HEK293 (cell line): ENCODE measurements around the gene KLF7.
A peak's percentile ranks its signal among the peaks of the same experiment; 100 is the strongest.

ENCODE experiments used
- CTCF ChIA-PET: fragments of 350-600 bp; formaldehyde crosslinking; extraction: SDS; loops from one replicate; lab custom pipeline; 2021; ENCODE audit warnings: antibody characterized with exemption; lab: Yijun Ruan, JAX
- POLR2A ChIA-PET: fragments of 300-600 bp; formaldehyde crosslinking; extraction: SDS; loops from one replicate; lab custom pipeline; 2020; ENCODE audit warnings: antibody characterized with exemption, inconsistent platforms; lab: Yijun Ruan, JAX
- H3K27ac ChIP-seq: fragments of 200-500 bp; sonication (Bioruptor generic); 2 replicates; pipeline ENCODE4 v1.5.1; 2014; ENCODE audit warnings: low read depth, low read length, control low read depth, inconsistent platforms; ENCODE audit errors: extremely low read depth
- H3K36me3 ChIP-seq, 2 experiments: fragments of 200-500 bp in 1 of 2; sonication (Bioruptor generic) in 1 of 2; 1 replicate in 1 of 2; 2 replicates in 1 of 2; pipeline ENCODE4 v1.5.1; 2014 to 2017; ENCODE audit warnings: inconsistent platforms in 2 of 2, low read length in 2 of 2; ENCODE audit not compliant: control insufficient read depth in 2 of 2, insufficient read depth in 1 of 2
- H3K4me1 ChIP-seq: fragments of 200-500 bp; sonication (Bioruptor generic); 2 replicates; pipeline ENCODE4 v1.5.1; 2014; ENCODE audit warnings: mild to moderate bottlenecking, low read length, inconsistent platforms; ENCODE audit not compliant: control insufficient read depth, insufficient read depth
- H3K4me3 ChIP-seq: 2 replicates; pipeline ENCODE4 v1.5.1; 2011; ENCODE audit warnings: low read depth, mild to moderate bottlenecking, control low read depth, low read length, moderate library complexity
- H3K9me3 ChIP-seq: fragments of 200-500 bp; sonication (Bioruptor generic); 2 replicates; pipeline ENCODE4 v1.5.1; 2014; ENCODE audit warnings: low read depth, low read length, inconsistent platforms; ENCODE audit not compliant: control insufficient read depth, insufficient read depth
- HOXD13 ChIP-seq: sonication (generic); formaldehyde crosslinking; IDR thresholded peaks from 2 replicates; pipeline ENCODE4 v1.8.0; 2022; ENCODE audit warnings: missing genetic modification reagents, borderline replicate concordance
- PRDM10 ChIP-seq: fragments of 450-650 bp; formaldehyde crosslinking; IDR thresholded peaks from 2 replicates; pipeline ENCODE4 v1.5.1; 2016; ENCODE audit warnings: missing biosample characterization, missing genetic modification characterization
- RBAK ChIP-seq: fragments of 450-650 bp; formaldehyde crosslinking; IDR thresholded peaks from 2 replicates; pipeline ENCODE4 v1.5.1; 2016; ENCODE audit warnings: missing biosample characterization, missing genetic modification characterization
- ZBTB44 ChIP-seq: fragments of 450-650 bp; IDR thresholded peaks from 2 replicates; pipeline ENCODE4 v1.5.1; 2018; ENCODE audit warnings: missing biosample characterization, mild to moderate bottlenecking, missing genetic modification characterization
- ZBTB48 ChIP-seq: fragments of 450-650 bp; formaldehyde crosslinking; IDR thresholded peaks from 2 replicates; pipeline ENCODE4 v1.5.1; 2016; ENCODE audit warnings: missing biosample characterization, missing genetic modification characterization
- ZBTB8A ChIP-seq: fragments of 450-650 bp; formaldehyde crosslinking; IDR thresholded peaks from 2 replicates; pipeline ENCODE4 v1.5.1; 2016; ENCODE audit warnings: missing biosample characterization, missing genetic modification characterization
- ZNF133 ChIP-seq: fragments of 450-650 bp; formaldehyde crosslinking; IDR thresholded peaks from 2 replicates; pipeline ENCODE4 v1.5.1; 2016; ENCODE audit warnings: missing biosample characterization, missing genetic modification characterization
- ZNF138 ChIP-seq: fragments of 450-650 bp; formaldehyde crosslinking; IDR thresholded peaks from 2 replicates; pipeline ENCODE4 v1.5.1; 2016; ENCODE audit warnings: missing biosample characterization, missing genetic modification characterization, borderline replicate concordance
- ZNF16 ChIP-seq: fragments of 450-650 bp; formaldehyde crosslinking; IDR thresholded peaks from 2 replicates; pipeline ENCODE4 v1.5.1; 2016; ENCODE audit warnings: low read depth, missing biosample characterization, missing genetic modification characterization
- ZNF19 ChIP-seq: fragments of 450-650 bp; formaldehyde crosslinking; IDR thresholded peaks from 2 replicates; pipeline ENCODE4; 2016; ENCODE audit warnings: missing biosample characterization, missing genetic modification characterization, low read depth
- ZNF266 ChIP-seq: fragments of 450-650 bp; formaldehyde crosslinking; IDR thresholded peaks from 2 replicates; pipeline ENCODE4 v1.5.1; 2016; ENCODE audit warnings: missing biosample characterization, missing genetic modification characterization, low read depth
- ZNF335 ChIP-seq: fragments of 450-650 bp; formaldehyde crosslinking; conservative IDR thresholded peaks from 2 replicates; pipeline ENCODE4 v1.5.1; 2016; ENCODE audit warnings: missing biosample characterization, missing genetic modification characterization
- ZNF529 ChIP-seq: fragments of 450-650 bp; formaldehyde crosslinking; IDR thresholded peaks from 2 replicates; pipeline ENCODE4 v1.5.1; 2017; ENCODE audit warnings: missing genetic modification characterization, missing biosample characterization; ENCODE audit not compliant: insufficient replicate concordance
- ZNF549 ChIP-seq: fragments of 450-650 bp; IDR thresholded peaks from 2 replicates; pipeline ENCODE4 v1.5.1; 2018; ENCODE audit warnings: missing biosample characterization, missing genetic modification characterization, mild to moderate bottlenecking, inconsistent platforms, moderate library complexity
- ZNF580 ChIP-seq: fragments of 450-650 bp; formaldehyde crosslinking; IDR thresholded peaks from 2 replicates; pipeline ENCODE4 v1.5.1; 2016; ENCODE audit warnings: missing biosample characterization, missing genetic modification characterization
- ZNF654 ChIP-seq: fragments of 450-650 bp; formaldehyde crosslinking; IDR thresholded peaks from 2 replicates; pipeline ENCODE4 v1.5.1; 2016; ENCODE audit warnings: low read depth, missing biosample characterization, missing genetic modification characterization
- ZNF76 ChIP-seq: fragments of 450-650 bp; formaldehyde crosslinking; IDR thresholded peaks from 2 replicates; pipeline ENCODE4; 2016; ENCODE audit warnings: low read depth, missing biosample characterization, missing genetic modification characterization, borderline replicate concordance
- ZNF776 ChIP-seq: fragments of 450-650 bp; formaldehyde crosslinking; IDR thresholded peaks from 2 replicates; pipeline ENCODE4 v1.5.0; 2017; ENCODE audit warnings: missing biosample characterization, missing genetic modification characterization, borderline replicate concordance
- ZNF843 ChIP-seq: fragments of 450-650 bp; formaldehyde crosslinking; IDR thresholded peaks from 2 replicates; pipeline ENCODE4 v1.5.1; 2016; ENCODE audit warnings: missing biosample characterization, missing genetic modification characterization
- ZXDB ChIP-seq: fragments of 450-650 bp; formaldehyde crosslinking; IDR thresholded peaks from 2 replicates; pipeline ENCODE4 v1.5.1; 2016; ENCODE audit warnings: missing biosample characterization, missing genetic modification characterization
- TF ChIP-seq, protein P1 (sequence below): fragments of 450-650 bp; formaldehyde crosslinking; IDR thresholded peaks from 2 replicates; pipeline ENCODE4 v1.5.1; 2017; ENCODE audit warnings: missing biosample characterization, missing genetic modification characterization
- TF ChIP-seq, protein P2 (sequence below): fragments of 450-650 bp; formaldehyde crosslinking; IDR thresholded peaks from 2 replicates; pipeline ENCODE4 v1.5.1; 2017; ENCODE audit warnings: missing biosample characterization, missing genetic modification characterization
- TF ChIP-seq, protein P3 (sequence below): fragments of 450-650 bp; formaldehyde crosslinking; IDR thresholded peaks from 2 replicates; pipeline ENCODE4 v1.5.1; 2016; ENCODE audit warnings: missing biosample characterization, missing genetic modification characterization

KLF7 gene

DNA sequence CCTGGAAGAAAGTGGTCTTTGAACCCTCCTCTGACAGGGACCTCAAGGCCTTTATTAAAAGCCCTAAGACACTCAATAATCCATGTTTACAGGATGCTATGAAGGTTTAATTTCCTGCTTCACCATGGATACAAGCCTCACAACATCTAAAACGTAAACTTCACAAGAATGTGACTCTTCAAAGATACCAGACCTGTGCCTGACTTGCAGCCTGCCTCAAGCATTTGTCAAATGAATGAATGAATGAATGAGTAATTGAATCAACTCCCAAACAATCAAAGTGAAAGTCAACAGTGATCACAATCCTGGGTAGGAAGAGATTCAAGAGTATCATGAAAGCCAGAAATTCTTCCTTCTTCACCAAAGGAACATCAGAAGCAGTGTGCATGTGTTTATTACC is 30.4 kb downstream of the KLF7 start (continued):
- no peak for TF ChIP-seq ZNF76 (tag by site-specific recombination)
- TF ChIP-seq ZNF529 (tag by site-specific recombination): no peak
- no peak for TF ChIP-seq ZNF549 (tag by site-specific recombination)
- no peak for TF ChIP-seq ZNF133 (tag by site-specific recombination)

DNA sequence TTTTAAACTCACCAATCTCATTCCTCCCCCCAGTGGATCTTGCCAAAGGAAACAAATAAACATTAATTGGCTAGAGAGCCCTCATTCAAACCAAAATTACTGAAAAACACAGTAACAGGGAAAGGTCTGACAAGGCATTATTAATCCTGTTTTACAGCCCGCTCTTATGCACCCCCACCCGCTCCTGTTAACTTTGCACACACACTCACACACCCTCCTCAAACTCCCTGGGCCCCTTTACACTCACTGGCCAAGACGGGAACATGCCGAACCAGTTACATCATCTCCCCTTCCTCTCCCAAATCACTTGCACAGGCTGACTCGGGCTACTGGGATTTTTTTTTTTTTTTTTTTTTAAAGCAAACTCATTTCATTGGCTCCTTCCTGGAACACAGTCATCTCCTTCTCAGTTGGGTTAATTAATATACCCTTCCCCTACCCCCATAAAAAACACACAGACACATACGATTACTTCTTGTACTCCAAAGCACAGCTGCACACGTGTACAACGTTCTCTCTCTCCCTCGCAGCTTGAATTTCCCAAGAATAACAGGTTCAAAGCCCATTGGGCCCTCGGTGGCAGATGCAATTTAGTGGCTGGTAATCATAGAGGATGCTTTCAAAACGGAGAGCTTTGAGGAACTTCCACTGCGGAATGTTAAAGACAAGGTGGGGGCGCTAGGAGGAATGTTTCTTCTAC is 31.8 kb downstream of the KLF7 start:
- POLR2A ChIA-PET: no interaction called here
- Histone ChIP-seq H3K9me3 (no peaks in the 10 kb centered on the region), H3K36me3 (no peaks in the 10 kb centered on the region), H3K27ac (peak overlapping the region; percentile 47; the same call in 1 of the 2 replicates), H3K4me3 (no peak overlapping the region), H3K4me1 (peaks cover 3% of the 10 kb centered on the region)
- CTCF ChIA-PET: interaction anchor here (0.6 to 0.7 kb wide), 2 partner anchors 88 to 704 kb away, joined by 3 to 4 read pairs; no protein-coding TSS in a partner anchor
- TF ChIP-seq ZBTB44 (tag by site-specific recombination) (no peak), ZNF776 (tag by site-specific recombination) (no peak), ZNF266 (tag by site-specific recombination) (no peak), RBAK (tag by site-specific recombination) (no peak), ZNF19 (no peak), PRDM10 (tag by site-specific recombination) (peak; percentile 73), ZXDB (tag by site-specific recombination) (peak; percentile 53), ZNF76 (tag by site-specific recombination) (peak; percentile 32; the same call in 1 of the 2 replicates), ZNF16 (no peak), ZNF138 (tag by site-specific recombination) (no peak), ZNF843 (tag by site-specific recombination) (peak; percentile 51; the same call in 1 of the 2 replicates), ZBTB8A (peak; percentile 65), ZNF335 (tag by site-specific recombination) (peak; percentile 55), ZNF580 (tag by site-specific recombination) (peak; percentile 83), ZNF654 (tag by site-specific recombination) (no peak), HOXD13 (CRISPR knock-in tag) (no peak), ZBTB48 (tag by site-specific recombination) (peak; percentile 53; the same call in 1 of the 2 replicates)
- TF ChIP-seq, protein P1, sequence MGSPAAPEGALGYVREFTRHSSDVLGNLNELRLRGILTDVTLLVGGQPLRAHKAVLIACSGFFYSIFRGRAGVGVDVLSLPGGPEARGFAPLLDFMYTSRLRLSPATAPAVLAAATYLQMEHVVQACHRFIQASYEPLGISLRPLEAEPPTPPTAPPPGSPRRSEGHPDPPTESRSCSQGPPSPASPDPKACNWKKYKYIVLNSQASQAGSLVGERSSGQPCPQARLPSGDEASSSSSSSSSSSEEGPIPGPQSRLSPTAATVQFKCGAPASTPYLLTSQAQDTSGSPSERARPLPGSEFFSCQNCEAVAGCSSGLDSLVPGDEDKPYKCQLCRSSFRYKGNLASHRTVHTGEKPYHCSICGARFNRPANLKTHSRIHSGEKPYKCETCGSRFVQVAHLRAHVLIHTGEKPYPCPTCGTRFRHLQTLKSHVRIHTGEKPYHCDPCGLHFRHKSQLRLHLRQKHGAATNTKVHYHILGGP (tag by site-specific recombination): peak; percentile 50
- TF ChIP-seq, protein P2, sequence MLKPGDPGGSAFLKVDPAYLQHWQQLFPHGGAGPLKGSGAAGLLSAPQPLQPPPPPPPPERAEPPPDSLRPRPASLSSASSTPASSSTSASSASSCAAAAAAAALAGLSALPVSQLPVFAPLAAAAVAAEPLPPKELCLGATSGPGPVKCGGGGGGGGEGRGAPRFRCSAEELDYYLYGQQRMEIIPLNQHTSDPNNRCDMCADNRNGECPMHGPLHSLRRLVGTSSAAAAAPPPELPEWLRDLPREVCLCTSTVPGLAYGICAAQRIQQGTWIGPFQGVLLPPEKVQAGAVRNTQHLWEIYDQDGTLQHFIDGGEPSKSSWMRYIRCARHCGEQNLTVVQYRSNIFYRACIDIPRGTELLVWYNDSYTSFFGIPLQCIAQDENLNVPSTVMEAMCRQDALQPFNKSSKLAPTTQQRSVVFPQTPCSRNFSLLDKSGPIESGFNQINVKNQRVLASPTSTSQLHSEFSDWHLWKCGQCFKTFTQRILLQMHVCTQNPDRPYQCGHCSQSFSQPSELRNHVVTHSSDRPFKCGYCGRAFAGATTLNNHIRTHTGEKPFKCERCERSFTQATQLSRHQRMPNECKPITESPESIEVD (tag by site-specific recombination): peak; percentile 35; the same call in 1 of the 2 replicates
- TF ChIP-seq, protein P3, sequence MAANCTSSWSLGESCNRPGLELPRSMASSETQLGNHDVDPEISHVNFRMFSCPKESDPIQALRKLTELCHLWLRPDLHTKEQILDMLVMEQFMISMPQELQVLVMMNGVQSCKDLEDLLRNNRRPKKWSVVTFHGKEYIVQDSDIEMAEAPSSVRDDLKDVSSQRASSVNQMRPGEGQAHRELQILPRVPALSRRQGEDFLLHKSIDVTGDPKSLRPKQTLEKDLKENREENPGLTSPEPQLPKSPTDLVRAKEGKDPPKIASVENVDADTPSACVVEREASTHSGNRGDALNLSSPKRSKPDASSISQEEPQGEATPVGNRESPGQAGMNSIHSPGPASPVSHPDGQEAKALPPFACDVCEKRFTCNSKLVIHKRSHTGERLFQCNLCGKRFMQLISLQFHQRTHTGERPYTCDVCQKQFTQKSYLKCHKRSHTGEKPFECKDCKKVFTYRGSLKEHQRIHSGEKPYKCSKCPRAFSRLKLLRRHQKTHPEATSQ (tag by site-specific recombination): no peak
